ENCODE measurements around the gene TMEM92.
"Not testable (repeated sequence)": the region's sequence is repeated elsewhere in the genome, so short reads cannot be mapped to it uniquely, and the experiment has no call there.

TMEM92 gene

GRCh38 chr17:50304781-50305404 is 30.6 kb downstream of the TMEM92 start:
- H3K4me1 ChIP-seq (ENCODE audit: control insufficient read depth, insufficient read depth, low read length) = peaks cover 7% of the 10 kb centered on the region
- H3K9me3 ChIP-seq (ENCODE audit: control insufficient read depth in 2 of 2, low read length in 2 of 2) = no peaks in the 10 kb centered on the region
- H3K9ac ChIP-seq (ENCODE audit: low read length in 2 of 2) = peak overlapping the region in 1 of 2 donors; percentile 36
- H3K27me3 ChIP-seq (ENCODE audit: control insufficient read depth in 1 of 2, insufficient read depth in 2 of 2, low read length in 2 of 2) = no peaks in the 10 kb centered on the region
- H3K27ac ChIP-seq (ENCODE audit: low read length) = no peak overlapping the region
- H3K36me3 ChIP-seq (ENCODE audit: control insufficient read depth in 2 of 2, insufficient read depth in 2 of 2, low read length in 2 of 2) = no peaks in the 10 kb centered on the region
- peak overlapping the region in 1 of 2 donors; percentile 54 for H3K4me3 ChIP-seq (ENCODE audit: low read length in 2 of 2)

GRCh38 chr17:50307654-50308053 is 33.4 kb downstream of the TMEM92 start:
- H3K4me3 ChIP-seq (ENCODE audit: low read length in 2 of 2) = no peak overlapping the region
- no peaks in the 10 kb centered on the region for H3K36me3 ChIP-seq (ENCODE audit: control insufficient read depth in 2 of 2, insufficient read depth in 2 of 2, low read length in 2 of 2)
- H3K9me3 ChIP-seq (ENCODE audit: control insufficient read depth in 2 of 2, low read length in 2 of 2) = no peaks in the 10 kb centered on the region
- peaks cover 0 to 8% of the 10 kb centered on the region in 2 donors for H3K27me3 ChIP-seq (ENCODE audit: control insufficient read depth in 1 of 2, insufficient read depth in 2 of 2, low read length in 2 of 2)
- no peak overlapping the region for H3K27ac ChIP-seq (ENCODE audit: low read length)
- H3K4me1 ChIP-seq (ENCODE audit: control insufficient read depth, insufficient read depth, low read length) = peaks cover 7% of the 10 kb centered on the region
- no peak overlapping the region for H3K9ac ChIP-seq (ENCODE audit: low read length in 2 of 2)

GRCh38 chr17:50308666-50309065 is 34.4 kb downstream of the TMEM92 start:
- Histone ChIP-seq H3K9ac (ENCODE audit: low read length in 2 of 2) (no peak overlapping the region), H3K9me3 (ENCODE audit: control insufficient read depth in 2 of 2, low read length in 2 of 2) (no peaks in the 10 kb centered on the region), H3K27me3 (ENCODE audit: control insufficient read depth in 1 of 2, insufficient read depth in 2 of 2, low read length in 2 of 2) (peaks cover 0 to 8% of the 10 kb centered on the region in 2 donors), H3K4me3 (ENCODE audit: low read length in 2 of 2) (no peak overlapping the region), H3K4me1 (ENCODE audit: control insufficient read depth, insufficient read depth, low read length) (peaks cover 7% of the 10 kb centered on the region), H3K36me3 (ENCODE audit: control insufficient read depth in 2 of 2, insufficient read depth in 2 of 2, low read length in 2 of 2) (no peaks in the 10 kb centered on the region), H3K27ac (ENCODE audit: low read length) (no peak overlapping the region)

- no peak overlapping the region for H3K4me3 ChIP-seq (ENCODE audit: low read length in 2 of 2)
- H3K27ac ChIP-seq (ENCODE audit: low read length) = no peak overlapping the region
- H3K27me3 ChIP-seq (ENCODE audit: control insufficient read depth in 1 of 2, insufficient read depth in 2 of 2, low read length in 2 of 2) = peaks cover 0 to 8% of the 10 kb centered on the region in 2 donors
- H3K36me3 ChIP-seq (ENCODE audit: control insufficient read depth in 2 of 2, insufficient read depth in 2 of 2, low read length in 2 of 2) = no peaks in the 10 kb centered on the region
- no peaks in the 10 kb centered on the region for H3K4me1 ChIP-seq (ENCODE audit: control insufficient read depth, insufficient read depth, low read length)
- no peaks in the 10 kb centered on the region for H3K9me3 ChIP-seq (ENCODE audit: control insufficient read depth in 2 of 2, low read length in 2 of 2)
- no peak overlapping the region for H3K9ac ChIP-seq (ENCODE audit: low read length in 2 of 2)
Observed at GRCh38 chr17:50310455-50311111, 36.3 kb downstream of the TMEM92 start.

GRCh38 chr17:50311112-50311460 is 36.8 kb downstream of the TMEM92 start:
- Histone ChIP-seq H3K36me3 (ENCODE audit: control insufficient read depth in 2 of 2, insufficient read depth in 2 of 2, low read length in 2 of 2) (no peaks in the 10 kb centered on the region), H3K9ac (ENCODE audit: low read length in 2 of 2) (no peak overlapping the region), H3K9me3 (ENCODE audit: control insufficient read depth in 2 of 2, low read length in 2 of 2) (no peaks in the 10 kb centered on the region), H3K27ac (ENCODE audit: low read length) (no peak overlapping the region), H3K4me3 (ENCODE audit: low read length in 2 of 2) (no peak overlapping the region), H3K4me1 (ENCODE audit: control insufficient read depth, insufficient read depth, low read length) (no peaks in the 10 kb centered on the region), H3K27me3 (ENCODE audit: control insufficient read depth in 1 of 2, insufficient read depth in 2 of 2, low read length in 2 of 2) (peaks cover 0 to 8% of the 10 kb centered on the region in 2 donors)

- peaks cover 0 to 8% of the 10 kb centered on the region in 2 donors for H3K27me3 ChIP-seq (ENCODE audit: control insufficient read depth in 1 of 2, insufficient read depth in 2 of 2, low read length in 2 of 2)
- H3K4me3 ChIP-seq (ENCODE audit: low read length in 2 of 2) = no peak overlapping the region
- no peaks in the 10 kb centered on the region for H3K4me1 ChIP-seq (ENCODE audit: control insufficient read depth, insufficient read depth, low read length)
- no peaks in the 10 kb centered on the region for H3K36me3 ChIP-seq (ENCODE audit: control insufficient read depth in 2 of 2, insufficient read depth in 2 of 2, low read length in 2 of 2)
- H3K9me3 ChIP-seq (ENCODE audit: control insufficient read depth in 2 of 2, low read length in 2 of 2) = no peaks in the 10 kb centered on the region
- no peak overlapping the region for H3K27ac ChIP-seq (ENCODE audit: low read length)
- H3K9ac ChIP-seq (ENCODE audit: low read length in 2 of 2) = no peak overlapping the region
Observed at GRCh38 chr17:50311483-50311882, 37.2 kb downstream of the TMEM92 start.

GRCh38 chr17:50312308-50312707 is 38.0 kb downstream of the TMEM92 start:
- H3K36me3 ChIP-seq (ENCODE audit: control insufficient read depth in 2 of 2, insufficient read depth in 2 of 2, low read length in 2 of 2) = no peaks in the 10 kb centered on the region
- H3K9ac ChIP-seq (ENCODE audit: low read length in 2 of 2) = no peak overlapping the region
- H3K27ac ChIP-seq (ENCODE audit: low read length) = no peak overlapping the region
- peaks cover 0 to 8% of the 10 kb centered on the region in 2 donors for H3K27me3 ChIP-seq (ENCODE audit: control insufficient read depth in 1 of 2, insufficient read depth in 2 of 2, low read length in 2 of 2)
- no peaks in the 10 kb centered on the region for H3K4me1 ChIP-seq (ENCODE audit: control insufficient read depth, insufficient read depth, low read length)
- no peaks in the 10 kb centered on the region for H3K9me3 ChIP-seq (ENCODE audit: control insufficient read depth in 2 of 2, low read length in 2 of 2)
- H3K4me3 ChIP-seq (ENCODE audit: low read length in 2 of 2) = no peak overlapping the region

- Histone ChIP-seq H3K4me1 (ENCODE audit: control insufficient read depth, insufficient read depth, low read length) (no peaks in the 10 kb centered on the region), H3K36me3 (ENCODE audit: control insufficient read depth in 2 of 2, insufficient read depth in 2 of 2, low read length in 2 of 2) (no peaks in the 10 kb centered on the region), H3K9me3 (ENCODE audit: control insufficient read depth in 2 of 2, low read length in 2 of 2) (no peaks in the 10 kb centered on the region), H3K27ac (ENCODE audit: low read length) (no peak overlapping the region), H3K4me3 (ENCODE audit: low read length in 2 of 2) (no peak overlapping the region), H3K9ac (ENCODE audit: low read length in 2 of 2) (no peak overlapping the region), H3K27me3 (ENCODE audit: control insufficient read depth in 1 of 2, insufficient read depth in 2 of 2, low read length in 2 of 2) (peaks cover 0 to 8% of the 10 kb centered on the region in 2 donors)
Observed at GRCh38 chr17:50314456-50315011, 40.3 kb downstream of the TMEM92 start.

GRCh38 chr17:50316016-50316587 is 41.8 kb downstream of the TMEM92 start:
- Histone ChIP-seq H3K36me3 (ENCODE audit: control insufficient read depth in 2 of 2, insufficient read depth in 2 of 2, low read length in 2 of 2) (no peaks in the 10 kb centered on the region), H3K9ac (ENCODE audit: low read length in 2 of 2) (no peak overlapping the region), H3K4me1 (ENCODE audit: control insufficient read depth, insufficient read depth, low read length) (no peaks in the 10 kb centered on the region), H3K4me3 (ENCODE audit: low read length in 2 of 2) (no peak overlapping the region), H3K9me3 (ENCODE audit: control insufficient read depth in 2 of 2, low read length in 2 of 2) (no peaks in the 10 kb centered on the region), H3K27me3 (ENCODE audit: control insufficient read depth in 1 of 2, insufficient read depth in 2 of 2, low read length in 2 of 2) (peaks cover 0 to 3% of the 10 kb centered on the region in 2 donors), H3K27ac (ENCODE audit: low read length) (no peak overlapping the region)

- not testable (repeated sequence) for H3K4me3 ChIP-seq (ENCODE audit: low read length in 2 of 2); H3K9me3 ChIP-seq (ENCODE audit: control insufficient read depth in 2 of 2, low read length in 2 of 2); H3K4me1 ChIP-seq (ENCODE audit: control insufficient read depth, insufficient read depth, low read length); H3K27ac ChIP-seq (ENCODE audit: low read length); H3K27me3 ChIP-seq (ENCODE audit: control insufficient read depth in 1 of 2, insufficient read depth in 2 of 2, low read length in 2 of 2); H3K36me3 ChIP-seq (ENCODE audit: control insufficient read depth in 2 of 2, insufficient read depth in 2 of 2, low read length in 2 of 2); H3K9ac ChIP-seq (ENCODE audit: low read length in 2 of 2)
Observed at GRCh38 chr17:50316660-50317059, 42.4 kb downstream of the TMEM92 start.

GRCh38 chr17:50317121-50317520 is 42.9 kb downstream of the TMEM92 start:
- no peaks in the 10 kb centered on the region for H3K4me1 ChIP-seq (ENCODE audit: control insufficient read depth, insufficient read depth, low read length)
- no peak overlapping the region for H3K9ac ChIP-seq (ENCODE audit: low read length in 2 of 2)
- no peaks in the 10 kb centered on the region for H3K36me3 ChIP-seq (ENCODE audit: control insufficient read depth in 2 of 2, insufficient read depth in 2 of 2, low read length in 2 of 2)
- no peak overlapping the region for H3K27ac ChIP-seq (ENCODE audit: low read length)
- H3K4me3 ChIP-seq (ENCODE audit: low read length in 2 of 2) = no peak overlapping the region
- H3K27me3 ChIP-seq (ENCODE audit: control insufficient read depth in 1 of 2, insufficient read depth in 2 of 2, low read length in 2 of 2) = no peaks in the 10 kb centered on the region
- no peaks in the 10 kb centered on the region for H3K9me3 ChIP-seq (ENCODE audit: control insufficient read depth in 2 of 2, low read length in 2 of 2)

Measured in stomach smooth muscle (tissue), 2 donors.